ENCODE results near the gene LASP1.

DNA sequence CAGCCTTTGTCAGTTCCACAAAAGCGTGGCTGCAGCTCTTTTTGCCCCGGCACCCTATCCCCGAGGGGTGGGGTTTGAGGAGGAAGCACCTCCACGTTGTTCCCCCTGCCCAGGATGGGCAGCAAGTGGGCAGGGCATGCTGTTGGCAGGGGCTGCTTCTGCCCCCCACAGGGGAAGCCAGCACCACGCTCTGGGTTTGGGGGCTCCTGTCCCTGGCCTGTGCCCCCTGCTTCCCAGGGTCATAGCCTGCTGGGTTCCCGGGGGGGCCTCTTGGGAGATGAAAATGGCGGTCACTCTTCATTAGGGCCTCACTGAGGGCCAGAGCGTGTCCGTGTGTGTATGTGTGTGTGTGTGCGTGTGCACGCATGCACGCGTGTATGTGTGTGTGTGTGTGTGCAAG, 22.8 kb downstream of the LASP1 start:
- TF ChIP-seq, protein P1, sequence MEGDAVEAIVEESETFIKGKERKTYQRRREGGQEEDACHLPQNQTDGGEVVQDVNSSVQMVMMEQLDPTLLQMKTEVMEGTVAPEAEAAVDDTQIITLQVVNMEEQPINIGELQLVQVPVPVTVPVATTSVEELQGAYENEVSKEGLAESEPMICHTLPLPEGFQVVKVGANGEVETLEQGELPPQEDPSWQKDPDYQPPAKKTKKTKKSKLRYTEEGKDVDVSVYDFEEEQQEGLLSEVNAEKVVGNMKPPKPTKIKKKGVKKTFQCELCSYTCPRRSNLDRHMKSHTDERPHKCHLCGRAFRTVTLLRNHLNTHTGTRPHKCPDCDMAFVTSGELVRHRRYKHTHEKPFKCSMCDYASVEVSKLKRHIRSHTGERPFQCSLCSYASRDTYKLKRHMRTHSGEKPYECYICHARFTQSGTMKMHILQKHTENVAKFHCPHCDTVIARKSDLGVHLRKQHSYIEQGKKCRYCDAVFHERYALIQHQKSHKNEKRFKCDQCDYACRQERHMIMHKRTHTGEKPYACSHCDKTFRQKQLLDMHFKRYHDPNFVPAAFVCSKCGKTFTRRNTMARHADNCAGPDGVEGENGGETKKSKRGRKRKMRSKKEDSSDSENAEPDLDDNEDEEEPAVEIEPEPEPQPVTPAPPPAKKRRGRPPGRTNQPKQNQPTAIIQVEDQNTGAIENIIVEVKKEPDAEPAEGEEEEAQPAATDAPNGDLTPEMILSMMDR (IDR thresholded peaks at IDR 0.05): no peak
- no peak for TF ChIP-seq POLR2A (IDR thresholded peaks at IDR 0.05)

Measured in esophagus squamous epithelium (tissue), 4 donors.